ENCODE data around the gene CCL8. TPM values are rescaled to one million over a fixed set of nuclear protein-coding genes. Genes with fewer than 3 reads are reported as not detected.

Gene CCL8
- total and polyA plus RNA-seq, 2 of the 4 experiments (the other 2 are of a cell fraction) = not detected

- ChIA-PET POLR2A (ENCODE audit: unreplicated experiment) (interaction anchor here (1.4 kb wide), 1 partner anchor 98 kb away, joined by 6 read pairs; no protein-coding TSS in a partner anchor), CTCF (interaction anchor here (0.9 to 2.5 kb wide), 3 partner anchors 49 to 154 kb away, joined by 3 to 10 read pairs (median 3); no protein-coding TSS in a partner anchor)
- Histone ChIP-seq H2BK20ac (ENCODE audit: low read depth, low read length) (peak overlapping the region; percentile 65; the same call in 1 of the 2 replicates), H2AK5ac (ENCODE audit: low read depth, low read length) (no peak overlapping the region), H2BK120ac (ENCODE audit: low read depth, low read length) (peak overlapping the region; percentile 41), H4K5ac (ENCODE audit: low read depth, low read length) (peak overlapping the region; percentile 99; the same call in 1 of the 2 replicates), H3K56ac (ENCODE audit: extremely low read depth, insufficient read depth, low read length) (no peak overlapping the region; the same call in 1 of the 2 replicates), H4K20me1 (ENCODE audit: insufficient read depth, low read length) (no peaks in the 10 kb centered on the region), H3K4me1 (ENCODE audit: control insufficient read depth, insufficient read depth, low read length) (peaks cover 6% of the 10 kb centered on the region), H3K18ac (ENCODE audit: low read depth, low read length) (peak overlapping the region; percentile 99), H3K9me1 (ENCODE audit: insufficient read depth, low read length) (no peaks in the 10 kb centered on the region), H3K27me3 (ENCODE audit: control insufficient read depth, insufficient read depth, low read length) (no peaks in the 10 kb centered on the region), H3K9me3 (ENCODE audit: control insufficient read depth, insufficient read depth, low read length) (peaks cover 2% of the 10 kb centered on the region), H2BK15ac (ENCODE audit: low read depth, low read length) (peak overlapping the region; percentile 45; the same call in 1 of the 3 replicates), H3K9ac (ENCODE audit: low read depth, low read length) (no peak overlapping the region), H3K79me1 (ENCODE audit: low read depth in 1 of 2, low read length in 2 of 2) (no peaks in the 10 kb centered on the region), H2AK9ac (replicated peaks; ENCODE audit: low read depth, low read length, poor library complexity) (no peak overlapping the region), H2AFZ (replicated peaks; ENCODE audit: low read length, poor library complexity) (no peak overlapping the region), H4K8ac (ENCODE audit: low read depth in 2 of 2, low read length in 2 of 2) (peak overlapping the region; percentile 55 to 72; a peak in 3 of 4 replicates), H3K14ac (replicated peaks; ENCODE audit: low read depth, low read length) (no peak overlapping the region), H2BK5ac (ENCODE audit: low read depth, low read length, poor library complexity, severe bottlenecking) (peak overlapping the region; percentile 96), H3K4me3 (ENCODE audit: insufficient read depth, low read depth, low read length) (no peak overlapping the region), H4K91ac (ENCODE audit: insufficient read depth, low read depth, low read length) (peak overlapping the region; percentile 76; the same call in 1 of the 2 replicates), H3K23ac (ENCODE audit: low read depth, low read length) (0 out of 2 replicates have a peak overlapping the region, but pooled peaks have one; percentile 35), H3K4me2 (ENCODE audit: low read depth, low read length) (no peak overlapping the region), H3K36me3 (ENCODE audit: control insufficient read depth, insufficient read depth, low read length) (no peaks in the 10 kb centered on the region), H3K27ac (ENCODE audit: insufficient read depth, low read length) (peak overlapping the region; percentile 90; the same call in 1 of the 2 replicates), H3K4ac (ENCODE audit: low read depth, low read length) (peak overlapping the region; percentile 82; the same call in 1 of the 2 replicates)
- BruUV-seq (replicated peaks) = no TSS peak
- DNase-seq (peak; percentile 70), ATAC-seq (ENCODE audit: low read depth) (peak; percentile 53)
- TF ChIP-seq CEBPB (IDR thresholded peaks at IDR 0.05; ENCODE audit: low read depth, low read length) (peak; percentile 83), BHLHE40 (IDR thresholded peaks at IDR 0.05; ENCODE audit: low read depth, low read length) (no peak)
- in situ Hi-C loops (cut with MboI; ENCODE audit: low sequenced_read_pairs) (loop anchor here (5.0 kb wide), 1 partner anchor 47 kb away; no protein-coding TSS in a partner anchor), dilution Hi-C loops (cut with HindIII; ENCODE audit: low sequenced_read_pairs, unreplicated experiment) (no loop called here), intact Hi-C loops (cut with micrococcal nuclease) (loop anchor here (2.0 to 5.0 kb wide), 2 partner anchors 42 to 102 kb away; no protein-coding TSS in a partner anchor)
These were observed 35.4 kb downstream of the CCL8 start for GRCh38 chr17:34354637-34355036.

Measured in IMR-90 (cell line).